ENCODE results near the gene SLC27A2.

SLC27A2 gene

GRCh38 chr15:50260969-50261496 is 79.0 kb downstream of the SLC27A2 start:
- TF ChIP-seq TAF1 (IDR thresholded peaks at IDR 0.05; ENCODE audit: borderline replicate concordance, insufficient read depth, low read length) = no peak
- TF ChIP-seq SIN3A (IDR thresholded peaks at IDR 0.05; ENCODE audit: borderline replicate concordance, insufficient read depth, low read length) = no peak
- TF ChIP-seq REST (IDR thresholded peaks at IDR 0.05; ENCODE audit: insufficient read depth in 1 of 2, low read depth in 2 of 2, low read length in 2 of 2) = no peak
- no peak for TF ChIP-seq POLR2AphosphoS5 (IDR thresholded peaks at IDR 0.05; ENCODE audit: low read depth, low read length)
- TF ChIP-seq FOXP2 (optimal IDR thresholded peaks at IDR 0.05; ENCODE audit: borderline replicate concordance, extremely low read depth, extremely low read length, insufficient read depth) = no peak

- no peak for TF ChIP-seq POLR2AphosphoS5 (IDR thresholded peaks at IDR 0.05; ENCODE audit: low read depth, low read length)
- TF ChIP-seq SIN3A (IDR thresholded peaks at IDR 0.05; ENCODE audit: borderline replicate concordance, insufficient read depth, low read length) = no peak
- TF ChIP-seq FOXP2 (optimal IDR thresholded peaks at IDR 0.05; ENCODE audit: borderline replicate concordance, extremely low read depth, extremely low read length, insufficient read depth) = no peak
- no peak for TF ChIP-seq REST (IDR thresholded peaks at IDR 0.05; ENCODE audit: insufficient read depth in 1 of 2, low read depth in 2 of 2, low read length in 2 of 2)
- TF ChIP-seq TAF1 (IDR thresholded peaks at IDR 0.05; ENCODE audit: borderline replicate concordance, insufficient read depth, low read length) = no peak
Observed at GRCh38 chr15:50261981-50262380, 80.0 kb downstream of the SLC27A2 start.

GRCh38 chr15:50262533-50262932 is 80.5 kb downstream of the SLC27A2 start:
- TF ChIP-seq TAF1 (IDR thresholded peaks at IDR 0.05; ENCODE audit: borderline replicate concordance, insufficient read depth, low read length) = no peak
- no peak for TF ChIP-seq FOXP2 (optimal IDR thresholded peaks at IDR 0.05; ENCODE audit: borderline replicate concordance, extremely low read depth, extremely low read length, insufficient read depth)
- TF ChIP-seq POLR2AphosphoS5 (IDR thresholded peaks at IDR 0.05; ENCODE audit: low read depth, low read length) = no peak
- TF ChIP-seq SIN3A (IDR thresholded peaks at IDR 0.05; ENCODE audit: borderline replicate concordance, insufficient read depth, low read length) = no peak
- TF ChIP-seq REST (IDR thresholded peaks at IDR 0.05; ENCODE audit: insufficient read depth in 1 of 2, low read depth in 2 of 2, low read length in 2 of 2) = no peak

GRCh38 chr15:50265620-50266019 is 83.6 kb downstream of the SLC27A2 start, which contains the start of gene HDC:
HDC (minus strand) TSS chr15:50265726; CDS start chr15:50265623, 103 bp downstream.
- TF ChIP-seq REST (IDR thresholded peaks at IDR 0.05; ENCODE audit: insufficient read depth in 1 of 2, low read depth in 2 of 2, low read length in 2 of 2) (no peak), SIN3A (IDR thresholded peaks at IDR 0.05; ENCODE audit: borderline replicate concordance, insufficient read depth, low read length) (no peak), TAF1 (IDR thresholded peaks at IDR 0.05; ENCODE audit: borderline replicate concordance, insufficient read depth, low read length) (no peak), FOXP2 (optimal IDR thresholded peaks at IDR 0.05; ENCODE audit: borderline replicate concordance, extremely low read depth, extremely low read length, insufficient read depth) (no peak), POLR2AphosphoS5 (IDR thresholded peaks at IDR 0.05; ENCODE audit: low read depth, low read length) (no peak)
